Measurements from ENCODE around the gene DIP2C. TPM values are rescaled to one million over a fixed set of nuclear protein-coding genes. Genes with fewer than 3 reads are reported as not detected.
"Not testable (repeated sequence)": the region's sequence is repeated elsewhere in the genome, so short reads cannot be mapped to it uniquely, and the experiment has no call there.

The DIP2C gene
- total RNA-seq, 1 donor from 2014 or later, result 10.1 TPM

DNA sequence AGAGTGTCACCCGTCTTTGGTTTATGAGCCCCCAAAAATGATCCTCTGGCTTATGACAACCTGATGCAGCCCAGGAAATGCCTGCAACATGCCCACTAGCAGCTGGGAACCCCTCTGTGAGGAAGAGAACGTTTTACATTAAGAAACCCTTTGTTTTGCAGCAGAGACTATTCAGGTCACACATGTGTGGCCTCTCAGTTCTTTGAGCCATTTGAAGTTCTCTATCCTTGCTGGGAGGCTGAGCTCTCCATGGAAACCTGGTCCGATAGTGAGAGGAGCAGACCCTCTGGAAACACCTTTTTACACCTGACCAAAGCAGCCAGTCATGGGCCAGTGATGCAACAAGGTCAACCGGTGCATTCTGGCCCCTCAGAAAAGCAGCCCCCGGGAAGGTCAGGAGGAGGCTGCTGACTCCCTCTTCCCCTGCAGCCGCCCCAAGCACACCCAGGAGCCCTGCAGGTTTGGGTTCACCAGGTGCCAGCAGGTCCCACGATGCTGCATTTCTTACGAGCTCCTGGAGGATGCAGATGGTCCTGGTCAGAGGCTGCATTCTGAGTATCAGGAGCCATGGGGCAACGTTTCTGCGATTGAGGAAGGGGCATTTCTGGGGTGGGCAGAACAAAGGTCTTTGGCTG is 419.9 kb downstream of the DIP2C start:
- peak overlapping the region; percentile 21 for H3K27ac Mint-ChIP-seq
- H3F3A ChIP-seq (ENCODE audit: low read depth), result no peaks in the 10 kb centered on the region
- no peaks in the 10 kb centered on the region for H3K9me3 ChIP-seq (ENCODE audit: low read depth)
- H3K4me1 Mint-ChIP-seq, result peaks cover 20% of the 10 kb centered on the region
- no peaks in the 10 kb centered on the region for H3K79me2 ChIP-seq (ENCODE audit: low read depth)
- H3K36me3 Mint-ChIP-seq, result no peaks in the 10 kb centered on the region
- H3K27me3 Mint-ChIP-seq (ENCODE audit: insufficient read depth, low read depth), result peaks cover 9% of the 10 kb centered on the region
- no peak for TF ChIP-seq EZH2 (IDR thresholded peaks at IDR 0.05)
- TF ChIP-seq, protein P1, sequence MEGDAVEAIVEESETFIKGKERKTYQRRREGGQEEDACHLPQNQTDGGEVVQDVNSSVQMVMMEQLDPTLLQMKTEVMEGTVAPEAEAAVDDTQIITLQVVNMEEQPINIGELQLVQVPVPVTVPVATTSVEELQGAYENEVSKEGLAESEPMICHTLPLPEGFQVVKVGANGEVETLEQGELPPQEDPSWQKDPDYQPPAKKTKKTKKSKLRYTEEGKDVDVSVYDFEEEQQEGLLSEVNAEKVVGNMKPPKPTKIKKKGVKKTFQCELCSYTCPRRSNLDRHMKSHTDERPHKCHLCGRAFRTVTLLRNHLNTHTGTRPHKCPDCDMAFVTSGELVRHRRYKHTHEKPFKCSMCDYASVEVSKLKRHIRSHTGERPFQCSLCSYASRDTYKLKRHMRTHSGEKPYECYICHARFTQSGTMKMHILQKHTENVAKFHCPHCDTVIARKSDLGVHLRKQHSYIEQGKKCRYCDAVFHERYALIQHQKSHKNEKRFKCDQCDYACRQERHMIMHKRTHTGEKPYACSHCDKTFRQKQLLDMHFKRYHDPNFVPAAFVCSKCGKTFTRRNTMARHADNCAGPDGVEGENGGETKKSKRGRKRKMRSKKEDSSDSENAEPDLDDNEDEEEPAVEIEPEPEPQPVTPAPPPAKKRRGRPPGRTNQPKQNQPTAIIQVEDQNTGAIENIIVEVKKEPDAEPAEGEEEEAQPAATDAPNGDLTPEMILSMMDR (IDR thresholded peaks at IDR 0.05), result no peak
- no peaks in the 10 kb centered on the region for H3K36me3 ChIP-seq
- H3K4me1 ChIP-seq, result peaks cover 7% of the 10 kb centered on the region
- no peak overlapping the region for H3K9ac ChIP-seq
- no peaks in the 10 kb centered on the region for H3K27me3 ChIP-seq
- no peak overlapping the region for H3K4me3 Mint-ChIP-seq
- no peaks in the 10 kb centered on the region for H3K9me3 Mint-ChIP-seq
- H3K4me3 ChIP-seq, result no peak overlapping the region
- no peak overlapping the region for H2AFZ ChIP-seq (replicated peaks)
- H3K27ac ChIP-seq, result no peak overlapping the region
- peak overlapping the region; percentile 11 for H3K4me2 ChIP-seq
- DNase-seq (ENCODE audit: low spot score), result no peak
- no peaks in the 10 kb centered on the region for H4K20me1 ChIP-seq (ENCODE audit: low read depth)

DNA sequence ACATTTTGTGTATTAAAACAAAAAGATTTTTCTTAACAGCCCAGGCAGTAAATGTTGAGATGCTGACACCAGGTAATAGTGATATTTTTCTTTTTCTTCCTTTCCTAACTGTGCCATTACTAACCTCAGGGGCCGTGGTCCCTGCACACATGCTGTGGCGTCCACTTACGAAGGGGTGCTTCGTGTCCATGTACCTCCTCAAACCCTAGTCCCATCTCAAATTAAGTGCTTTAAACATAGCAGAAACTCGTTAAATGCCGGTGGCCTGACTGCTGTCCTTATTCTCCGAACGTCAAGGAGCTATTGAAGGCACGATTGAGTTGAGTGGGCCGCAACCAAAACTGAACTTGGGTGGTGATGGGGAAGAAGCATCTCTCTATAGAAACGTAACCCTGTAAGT is 421.8 kb downstream of the DIP2C start:
- no peak overlapping the region for H3K9ac ChIP-seq
- no peaks in the 10 kb centered on the region for H3K36me3 Mint-ChIP-seq
- DNase-seq (ENCODE audit: low spot score), result no peak
- H3K27ac ChIP-seq, result no peak overlapping the region
- no peak overlapping the region for H3K27ac Mint-ChIP-seq
- no peak overlapping the region for H3K4me2 ChIP-seq
- no peaks in the 10 kb centered on the region for H3K36me3 ChIP-seq
- H3K79me2 ChIP-seq (ENCODE audit: low read depth), result no peaks in the 10 kb centered on the region
- no peaks in the 10 kb centered on the region for H3K27me3 ChIP-seq
- no peaks in the 10 kb centered on the region for H3K9me3 ChIP-seq (ENCODE audit: low read depth)
- no peaks in the 10 kb centered on the region for H3F3A ChIP-seq (ENCODE audit: low read depth)
- peaks cover 19% of the 10 kb centered on the region for H3K4me1 Mint-ChIP-seq
- H3K9me3 Mint-ChIP-seq, result no peaks in the 10 kb centered on the region
- peaks cover 7% of the 10 kb centered on the region for H3K4me1 ChIP-seq
- no peaks in the 10 kb centered on the region for H4K20me1 ChIP-seq (ENCODE audit: low read depth)
- no peak overlapping the region for H2AFZ ChIP-seq (replicated peaks)
- H3K4me3 ChIP-seq, result no peak overlapping the region
- H3K27me3 Mint-ChIP-seq (ENCODE audit: insufficient read depth, low read depth), result peaks cover 11% of the 10 kb centered on the region
- no peak overlapping the region for H3K4me3 Mint-ChIP-seq
- no peak for TF ChIP-seq EZH2phosphoT487 (IDR thresholded peaks at IDR 0.05)
- no peak for TF ChIP-seq EZH2 (IDR thresholded peaks at IDR 0.05)
- TF ChIP-seq, protein P1 (IDR thresholded peaks at IDR 0.05), result no peak

DNA sequence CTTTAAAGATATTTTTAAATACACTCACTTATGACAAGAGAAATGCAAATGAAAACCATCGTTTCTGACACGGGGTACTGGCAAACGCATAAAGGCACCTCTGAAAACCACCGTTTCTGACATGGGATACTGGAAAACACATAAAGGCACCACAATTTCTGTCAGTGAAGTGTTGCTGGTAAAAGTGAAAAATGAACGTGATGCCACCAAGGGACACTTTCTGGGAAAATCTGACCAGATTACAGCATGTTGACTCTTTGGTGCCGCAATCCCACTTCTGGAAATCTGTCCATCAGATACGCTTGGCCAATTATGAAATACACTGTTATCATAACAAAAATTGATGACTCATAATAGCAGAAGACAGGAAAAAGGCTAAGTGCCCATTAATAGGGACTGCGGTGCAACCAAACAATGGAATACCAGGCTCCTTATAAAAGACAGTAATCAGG is 422.5 kb downstream of the DIP2C start:
- no peak overlapping the region for H3K4me3 Mint-ChIP-seq
- H3K27me3 ChIP-seq, result no peaks in the 10 kb centered on the region
- no peak overlapping the region for H3K4me3 ChIP-seq
- H2AFZ ChIP-seq (replicated peaks), result no peak overlapping the region
- H3K9me3 Mint-ChIP-seq, result no peaks in the 10 kb centered on the region
- no peak overlapping the region for H3K27ac Mint-ChIP-seq
- H3K36me3 ChIP-seq, result no peaks in the 10 kb centered on the region
- H3K27me3 Mint-ChIP-seq (ENCODE audit: insufficient read depth, low read depth), result peaks cover 11% of the 10 kb centered on the region
- no peak overlapping the region for H3K27ac ChIP-seq
- peaks cover 7% of the 10 kb centered on the region for H3K4me1 ChIP-seq
- H3K9ac ChIP-seq, result no peak overlapping the region
- no peak overlapping the region for H3K4me2 ChIP-seq
- no peaks in the 10 kb centered on the region for H4K20me1 ChIP-seq (ENCODE audit: low read depth)
- H3K4me1 Mint-ChIP-seq, result peaks cover 15% of the 10 kb centered on the region
- no peaks in the 10 kb centered on the region for H3K36me3 Mint-ChIP-seq
- TF ChIP-seq EZH2 (IDR thresholded peaks at IDR 0.05) (no peak), EZH2phosphoT487 (IDR thresholded peaks at IDR 0.05) (no peak)
- TF ChIP-seq, protein P1 (IDR thresholded peaks at IDR 0.05), result no peak
- H3K9me3 ChIP-seq (ENCODE audit: low read depth), result no peaks in the 10 kb centered on the region
- no peaks in the 10 kb centered on the region for H3F3A ChIP-seq (ENCODE audit: low read depth)
- no peaks in the 10 kb centered on the region for H3K79me2 ChIP-seq (ENCODE audit: low read depth)
- DNase-seq (ENCODE audit: low spot score), result no peak

DNA sequence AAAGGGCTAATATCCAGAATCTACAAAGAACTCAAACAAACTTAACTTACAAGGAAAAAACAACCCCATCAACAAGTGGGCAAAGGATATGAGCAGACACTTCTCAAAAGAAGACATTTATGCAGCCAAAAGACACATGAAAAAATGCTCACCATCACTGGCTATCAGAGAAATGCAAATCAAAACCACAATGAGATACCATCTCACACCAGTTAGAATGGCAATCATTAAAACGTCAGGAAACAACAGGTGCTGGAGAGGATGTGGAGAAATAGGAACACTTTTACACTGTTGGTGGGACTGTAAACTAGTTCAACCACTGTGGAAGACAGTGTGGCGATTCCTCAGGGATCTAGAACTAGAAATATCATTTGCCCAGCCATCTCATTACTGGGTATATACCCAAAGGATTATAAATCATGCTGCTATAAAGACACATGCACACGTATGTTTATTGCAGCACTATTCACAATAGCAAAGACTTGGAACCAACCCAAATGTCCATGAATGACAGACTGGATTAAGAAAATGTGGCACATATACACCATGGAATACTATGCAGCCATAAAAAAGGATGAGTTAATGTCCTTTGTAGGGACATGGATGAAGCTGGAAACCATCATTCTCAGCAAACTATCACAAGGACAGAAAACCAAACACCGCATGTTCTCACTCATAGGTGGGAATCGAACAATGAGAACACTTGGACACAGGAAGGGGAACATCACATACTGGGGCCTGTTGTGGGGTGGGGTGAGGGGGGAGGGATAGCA is 423.5 kb downstream of the DIP2C start:
- H3K4me1 Mint-ChIP-seq, result peaks cover 15% of the 10 kb centered on the region
- H2AFZ ChIP-seq (replicated peaks); H3K79me2 ChIP-seq (ENCODE audit: low read depth); H3K36me3 Mint-ChIP-seq; H3K4me1 ChIP-seq; DNase-seq (ENCODE audit: low spot score); H3K4me3 ChIP-seq; H3K9ac ChIP-seq; H3K27ac ChIP-seq; H3K36me3 ChIP-seq; H3K9me3 Mint-ChIP-seq; H3F3A ChIP-seq (ENCODE audit: low read depth); H3K4me3 Mint-ChIP-seq; H3K9me3 ChIP-seq (ENCODE audit: low read depth); H3K4me2 ChIP-seq; H4K20me1 ChIP-seq (ENCODE audit: low read depth); H3K27ac Mint-ChIP-seq; H3K27me3 ChIP-seq: not testable (repeated sequence)
- peaks cover 11% of the 10 kb centered on the region for H3K27me3 Mint-ChIP-seq (ENCODE audit: insufficient read depth, low read depth)

DNA sequence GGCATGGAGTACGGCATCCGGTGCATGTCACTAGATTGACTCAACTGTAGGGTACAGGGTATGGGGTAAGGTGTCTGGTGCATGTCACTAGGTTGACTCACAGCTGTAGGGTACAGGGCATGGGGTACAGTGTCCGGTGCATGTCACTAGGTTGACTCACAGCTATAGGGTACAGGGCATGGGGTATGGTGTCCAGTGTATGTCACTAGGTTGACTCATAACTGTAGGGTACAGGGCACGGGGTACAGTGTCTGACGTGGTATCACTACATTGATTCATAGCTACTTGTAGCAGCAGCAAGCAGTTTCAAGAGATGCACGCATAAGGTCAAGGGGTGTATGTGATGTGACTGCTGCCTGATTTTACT is 424.4 kb downstream of the DIP2C start:
- H3K36me3 ChIP-seq; H2AFZ ChIP-seq (replicated peaks); H4K20me1 ChIP-seq (ENCODE audit: low read depth); H3K9ac ChIP-seq; H3K4me3 Mint-ChIP-seq; DNase-seq (ENCODE audit: low spot score); H3K27me3 ChIP-seq; H3F3A ChIP-seq (ENCODE audit: low read depth); H3K4me3 ChIP-seq; H3K36me3 Mint-ChIP-seq; H3K27ac ChIP-seq; H3K4me1 ChIP-seq; H3K9me3 ChIP-seq (ENCODE audit: low read depth); H3K79me2 ChIP-seq (ENCODE audit: low read depth); H3K4me2 ChIP-seq; H3K9me3 Mint-ChIP-seq; H3K27ac Mint-ChIP-seq: not testable (repeated sequence)
- H3K4me1 Mint-ChIP-seq, result peaks cover 11% of the 10 kb centered on the region
- peaks cover 11% of the 10 kb centered on the region for H3K27me3 Mint-ChIP-seq (ENCODE audit: insufficient read depth, low read depth)

All from neural progenitor cell (in vitro differentiated cells).